K562 (cell line): ENCODE measurements around the gene ZC3H10. TPM values are rescaled to one million over a fixed set of nuclear protein-coding genes. Genes with fewer than 3 reads are reported as not detected.

ENCODE experiments used
- BMI1 ChIP-seq: fragments of 150-350 bp; IDR thresholded peaks from 2 replicates; pipeline ENCODE4 v1.6.1; 2014; ENCODE audit warnings: low read length
- C11orf30 ChIP-seq: fragments of 450-650 bp; IDR thresholded peaks from 2 replicates; pipeline ENCODE4 v1.6.1; 2016; ENCODE audit warnings: low read depth, mild to moderate bottlenecking
- ERF ChIP-seq: fragments of 450-650 bp; formaldehyde crosslinking; IDR thresholded peaks from 2 replicates; pipeline ENCODE4 v1.4.0; 2020; ENCODE audit warnings: mild to moderate bottlenecking, mixed read lengths
- FOXJ2 ChIP-seq: fragments of 200-800 bp; sonication (Bioruptor generic); IDR thresholded peaks from 2 replicates; pipeline ENCODE4 v1.6.1; 2016; ENCODE audit warnings: missing genetic modification characterization, missing compliant biosample characterization
- IRF2 ChIP-seq: sonication (generic); formaldehyde crosslinking; IDR thresholded peaks from 2 replicates; pipeline ENCODE4 v1.8.1; 2022; ENCODE audit warnings: mild to moderate bottlenecking, missing genetic modification reagents
- SMAD2 ChIP-seq: fragments of 150-350 bp; IDR thresholded peaks from 2 replicates; pipeline ENCODE4 v1.6.1; 2014; ENCODE audit warnings: low read depth, mild to moderate bottlenecking, low read length
- SNIP1 ChIP-seq: fragments of 450-650 bp; IDR thresholded peaks from 2 replicates; pipeline ENCODE4 v1.7.1; 2017; ENCODE audit warnings: low read depth, mild to moderate bottlenecking
- SRSF9 ChIP-seq: fragments of 200-400 bp; formaldehyde crosslinking; IDR thresholded peaks from 2 replicates; pipeline ENCODE4 v1.6.1; 2017; ENCODE audit warnings: low read depth, low read length, borderline replicate concordance
- ZBTB7A ChIP-seq: IDR thresholded peaks from 2 replicates; pipeline ENCODE4 v1.6.1; 2011; ENCODE audit warnings: low read depth, mild to moderate bottlenecking, low read length, moderate library complexity, borderline replicate concordance; ENCODE audit not compliant: control insufficient read depth
- ZBTB8A ChIP-seq: fragments of 450-650 bp; IDR thresholded peaks from 2 replicates; pipeline ENCODE4 v1.6.1; 2018; ENCODE audit warnings: mild to moderate bottlenecking, moderate library complexity; ENCODE audit not compliant: partially characterized antibody
- ZNF24 ChIP-seq: fragments of 450-650 bp; IDR thresholded peaks from 2 replicates; pipeline ENCODE4 v1.6.1; 2016
- ZNF79 ChIP-seq: fragments of 250-450 bp; sonication (Bioruptor Pico); IDR thresholded peaks from 2 replicates; pipeline ENCODE4 v1.4.0; 2020; ENCODE audit warnings: low read depth, mild to moderate bottlenecking, moderate library complexity
- polyA plus RNA-seq, 8 experiments: library from polyadenylated mRNA; depleted of rRNA in 4 of 8; stranded (reverse) in 5 of 8; unstranded in 3 of 8; fragments of >200 nt; fragmentation: Nextera tagmentation in 2 of 8; fragmentation: Illumina TruSeq in 1 of 8; extraction: Ambion mirVana in 2 of 8; extraction: Trizol in 1 of 8; gene quantifications; 2 replicates each; pipeline versions ENCODE4 v1.2.1 to v1.2.3, GENCODE V29; 2011 to 2014; ENCODE audit warnings: inconsistent platforms in 1 of 8, missing spikeins in 1 of 8
- total RNA-seq, 7 experiments: library from RNA; depleted of rRNA in 6 of 7; stranded (reverse); fragments of >200 nt in 6 of 7; fragmentation: Illumina TruSeq in 2 of 7; extraction: Trizol in 2 of 7; gene quantifications; 2 replicates each; pipeline versions ENCODE4 v1.2.1 to v1.2.3, GENCODE V29; 2011 to 2021; ENCODE audit warnings: low replicate concordance in 1 of 7
- TF ChIP-seq, protein P1 (sequence below): fragments of 250-450 bp; sonication (Bioruptor Pico); IDR thresholded peaks from 2 replicates; pipeline ENCODE4 v1.4.0; 2020; ENCODE audit warnings: mild to moderate bottlenecking, moderate library complexity
- TF ChIP-seq, protein P2 (sequence below): sonication (generic); formaldehyde crosslinking; IDR thresholded peaks from 2 replicates; pipeline ENCODE4 v1.8.0; 2023; ENCODE audit warnings: mild to moderate bottlenecking, missing genetic modification reagents
- TF ChIP-seq, protein P3 (sequence below): sonication (generic); formaldehyde crosslinking; IDR thresholded peaks from 2 replicates; pipeline ENCODE4 v1.8.0; 2022; ENCODE audit warnings: missing genetic modification reagents, mild to moderate bottlenecking, borderline replicate concordance
- TF ChIP-seq, protein P4 (sequence below), 3 experiments: fragments of 200-800 bp in 1 of 3; fragments of 250-450 bp in 1 of 3; fragments of 450-650 bp in 1 of 3; sonication (Bioruptor Pico) in 1 of 3; sonication (Bioruptor generic) in 1 of 3; formaldehyde crosslinking in 1 of 3; IDR thresholded peaks; 2 replicates each; pipeline versions ENCODE4 v1.6.1 to v1.8.0; 2016 to 2022; ENCODE audit warnings: mild to moderate bottlenecking in 2 of 3, missing genetic modification characterization in 2 of 3, missing compliant biosample characterization in 1 of 3, moderate library complexity in 1 of 3

The ZC3H10 gene
- total and polyA plus RNA-seq, 9 of the 15 experiments (the other 6 are each of a cell fraction or from before 2014, with no cell fraction given) = 0.31 to 4.1 (median 1.6) TPM

DNA sequence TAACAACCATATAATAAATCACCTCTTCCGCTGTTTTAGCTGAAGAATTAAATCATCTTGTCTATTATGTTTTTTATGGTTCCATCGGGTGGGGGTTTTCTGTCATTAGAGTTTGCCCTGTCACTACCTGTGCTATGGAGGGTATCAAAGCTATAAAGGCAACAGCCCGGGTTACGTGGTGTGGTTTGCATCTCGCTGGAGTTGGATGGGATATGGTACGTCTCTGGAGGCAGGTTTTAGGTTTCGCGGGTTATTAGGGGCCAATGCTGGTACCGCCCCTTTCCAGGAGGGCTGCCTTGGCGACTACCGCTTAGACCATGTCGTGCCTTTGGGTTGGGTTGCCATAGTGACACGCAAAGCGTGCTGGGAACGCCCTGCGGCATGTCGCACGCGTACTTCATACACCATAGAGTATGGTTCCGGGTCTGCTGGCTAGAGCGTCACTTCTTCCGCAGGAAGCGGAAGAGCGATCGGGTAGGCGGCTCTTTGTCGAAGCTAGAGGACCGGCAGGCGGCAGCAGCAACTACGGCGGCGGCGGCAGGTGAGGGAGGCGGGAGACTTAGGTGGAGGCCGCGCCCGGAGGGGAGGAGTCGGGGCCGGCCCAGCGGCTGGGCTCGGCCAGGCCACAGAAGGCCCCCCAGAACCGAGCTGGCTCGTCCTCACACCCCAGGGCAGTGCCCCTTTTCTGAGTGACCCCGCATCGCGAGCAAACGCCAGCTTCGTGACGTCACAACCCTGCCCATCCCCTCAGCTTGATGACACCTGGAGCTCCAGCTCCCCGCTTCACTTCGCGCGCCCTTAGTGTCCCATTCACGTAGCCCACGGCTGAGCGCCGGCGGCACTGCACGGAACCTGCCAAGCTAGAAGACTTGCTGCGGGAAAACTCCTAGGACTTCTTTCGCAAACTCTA is at the start of gene ZC3H10 (continued):
- TF ChIP-seq, protein P1, sequence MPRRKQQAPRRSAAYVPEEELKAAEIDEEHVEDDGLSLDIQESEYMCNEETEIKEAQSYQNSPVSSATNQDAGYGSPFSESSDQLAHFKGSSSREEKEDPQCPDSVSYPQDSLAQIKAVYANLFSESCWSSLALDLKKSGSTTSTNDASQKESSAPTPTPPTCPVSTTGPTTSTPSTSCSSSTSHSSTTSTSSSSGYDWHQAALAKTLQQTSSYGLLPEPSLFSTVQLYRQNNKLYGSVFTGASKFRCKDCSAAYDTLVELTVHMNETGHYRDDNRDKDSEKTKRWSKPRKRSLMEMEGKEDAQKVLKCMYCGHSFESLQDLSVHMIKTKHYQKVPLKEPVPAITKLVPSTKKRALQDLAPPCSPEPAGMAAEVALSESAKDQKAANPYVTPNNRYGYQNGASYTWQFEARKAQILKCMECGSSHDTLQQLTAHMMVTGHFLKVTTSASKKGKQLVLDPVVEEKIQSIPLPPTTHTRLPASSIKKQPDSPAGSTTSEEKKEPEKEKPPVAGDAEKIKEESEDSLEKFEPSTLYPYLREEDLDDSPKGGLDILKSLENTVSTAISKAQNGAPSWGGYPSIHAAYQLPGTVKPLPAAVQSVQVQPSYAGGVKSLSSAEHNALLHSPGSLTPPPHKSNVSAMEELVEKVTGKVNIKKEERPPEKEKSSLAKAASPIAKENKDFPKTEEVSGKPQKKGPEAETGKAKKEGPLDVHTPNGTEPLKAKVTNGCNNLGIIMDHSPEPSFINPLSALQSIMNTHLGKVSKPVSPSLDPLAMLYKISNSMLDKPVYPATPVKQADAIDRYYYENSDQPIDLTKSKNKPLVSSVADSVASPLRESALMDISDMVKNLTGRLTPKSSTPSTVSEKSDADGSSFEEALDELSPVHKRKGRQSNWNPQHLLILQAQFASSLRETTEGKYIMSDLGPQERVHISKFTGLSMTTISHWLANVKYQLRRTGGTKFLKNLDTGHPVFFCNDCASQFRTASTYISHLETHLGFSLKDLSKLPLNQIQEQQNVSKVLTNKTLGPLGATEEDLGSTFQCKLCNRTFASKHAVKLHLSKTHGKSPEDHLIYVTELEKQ (CRISPR knock-in tag) = no peak
- TF ChIP-seq BMI1 (peak; percentile 93), FOXJ2 (tag) (peak; percentile 81), ZBTB7A (no peak), C11orf30 (peak; percentile 82), ZNF79 (CRISPR knock-in tag) (no peak), SMAD2 (no peak), SNIP1 (peak; percentile 82), SRSF9 (no peak), ZBTB8A (no peak), ERF (CRISPR knock-in tag) (peak; percentile 99), ZNF24 (no peak), IRF2 (CRISPR knock-in tag) (no peak)
- TF ChIP-seq, protein P2, sequence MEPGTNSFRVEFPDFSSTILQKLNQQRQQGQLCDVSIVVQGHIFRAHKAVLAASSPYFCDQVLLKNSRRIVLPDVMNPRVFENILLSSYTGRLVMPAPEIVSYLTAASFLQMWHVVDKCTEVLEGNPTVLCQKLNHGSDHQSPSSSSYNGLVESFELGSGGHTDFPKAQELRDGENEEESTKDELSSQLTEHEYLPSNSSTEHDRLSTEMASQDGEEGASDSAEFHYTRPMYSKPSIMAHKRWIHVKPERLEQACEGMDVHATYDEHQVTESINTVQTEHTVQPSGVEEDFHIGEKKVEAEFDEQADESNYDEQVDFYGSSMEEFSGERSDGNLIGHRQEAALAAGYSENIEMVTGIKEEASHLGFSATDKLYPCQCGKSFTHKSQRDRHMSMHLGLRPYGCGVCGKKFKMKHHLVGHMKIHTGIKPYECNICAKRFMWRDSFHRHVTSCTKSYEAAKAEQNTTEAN (CRISPR knock-in tag) = no peak
- TF ChIP-seq, protein P3, sequence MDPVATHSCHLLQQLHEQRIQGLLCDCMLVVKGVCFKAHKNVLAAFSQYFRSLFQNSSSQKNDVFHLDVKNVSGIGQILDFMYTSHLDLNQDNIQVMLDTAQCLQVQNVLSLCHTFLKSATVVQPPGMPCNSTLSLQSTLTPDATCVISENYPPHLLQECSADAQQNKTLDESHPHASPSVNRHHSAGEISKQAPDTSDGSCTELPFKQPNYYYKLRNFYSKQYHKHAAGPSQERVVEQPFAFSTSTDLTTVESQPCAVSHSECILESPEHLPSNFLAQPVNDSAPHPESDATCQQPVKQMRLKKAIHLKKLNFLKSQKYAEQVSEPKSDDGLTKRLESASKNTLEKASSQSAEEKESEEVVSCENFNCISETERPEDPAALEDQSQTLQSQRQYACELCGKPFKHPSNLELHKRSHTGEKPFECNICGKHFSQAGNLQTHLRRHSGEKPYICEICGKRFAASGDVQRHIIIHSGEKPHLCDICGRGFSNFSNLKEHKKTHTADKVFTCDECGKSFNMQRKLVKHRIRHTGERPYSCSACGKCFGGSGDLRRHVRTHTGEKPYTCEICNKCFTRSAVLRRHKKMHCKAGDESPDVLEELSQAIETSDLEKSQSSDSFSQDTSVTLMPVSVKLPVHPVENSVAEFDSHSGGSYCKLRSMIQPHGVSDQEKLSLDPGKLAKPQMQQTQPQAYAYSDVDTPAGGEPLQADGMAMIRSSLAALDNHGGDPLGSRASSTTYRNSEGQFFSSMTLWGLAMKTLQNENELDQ (CRISPR knock-in tag) = no peak
- TF ChIP-seq, protein P4, sequence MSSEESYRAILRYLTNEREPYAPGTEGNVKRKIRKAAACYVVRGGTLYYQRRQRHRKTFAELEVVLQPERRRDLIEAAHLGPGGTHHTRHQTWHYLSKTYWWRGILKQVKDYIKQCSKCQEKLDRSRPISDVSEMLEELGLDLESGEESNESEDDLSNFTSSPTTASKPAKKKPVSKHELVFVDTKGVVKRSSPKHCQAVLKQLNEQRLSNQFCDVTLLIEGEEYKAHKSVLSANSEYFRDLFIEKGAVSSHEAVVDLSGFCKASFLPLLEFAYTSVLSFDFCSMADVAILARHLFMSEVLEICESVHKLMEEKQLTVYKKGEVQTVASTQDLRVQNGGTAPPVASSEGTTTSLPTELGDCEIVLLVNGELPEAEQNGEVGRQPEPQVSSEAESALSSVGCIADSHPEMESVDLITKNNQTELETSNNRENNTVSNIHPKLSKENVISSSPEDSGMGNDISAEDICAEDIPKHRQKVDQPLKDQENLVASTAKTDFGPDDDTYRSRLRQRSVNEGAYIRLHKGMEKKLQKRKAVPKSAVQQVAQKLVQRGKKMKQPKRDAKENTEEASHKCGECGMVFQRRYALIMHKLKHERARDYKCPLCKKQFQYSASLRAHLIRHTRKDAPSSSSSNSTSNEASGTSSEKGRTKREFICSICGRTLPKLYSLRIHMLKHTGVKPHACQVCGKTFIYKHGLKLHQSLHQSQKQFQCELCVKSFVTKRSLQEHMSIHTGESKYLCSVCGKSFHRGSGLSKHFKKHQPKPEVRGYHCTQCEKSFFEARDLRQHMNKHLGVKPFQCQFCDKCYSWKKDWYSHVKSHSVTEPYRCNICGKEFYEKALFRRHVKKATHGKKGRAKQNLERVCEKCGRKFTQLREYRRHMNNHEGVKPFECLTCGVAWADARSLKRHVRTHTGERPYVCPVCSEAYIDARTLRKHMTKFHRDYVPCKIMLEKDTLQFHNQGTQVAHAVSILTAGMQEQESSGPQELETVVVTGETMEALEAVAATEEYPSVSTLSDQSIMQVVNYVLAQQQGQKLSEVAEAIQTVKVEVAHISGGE (CRISPR knock-in tag; IDR thresholded peaks at IDR 0.05) = peak in 1 of 3 experiments; percentile 88; a peak in 3 of 6 replicates
